Large intestine (tissue), 3 donors: ENCODE data around the gene CAPN2. TPM values are rescaled to one million over a fixed set of nuclear protein-coding genes. Genes with fewer than 3 reads are reported as not detected.
A peak's percentile ranks its signal among the peaks of the same experiment; 100 is the strongest.
"Not testable (repeated sequence)": the region's sequence is repeated elsewhere in the genome, so short reads cannot be mapped to it uniquely, and the experiment has no call there.

ENCODE experiments used
- DNase-seq, 2 donors: peaks; one replicate each; pipeline versions ENCODE4 v3.0.0 to v3.0.0-alpha.2; 2013
- H3K27ac ChIP-seq: one replicate; pipeline ENCODE4 v1.5.1; 2013; ENCODE audit warnings: low read length
- H3K27me3 ChIP-seq: 2 replicates; pipeline ENCODE4 v1.6.1; 2013; ENCODE audit warnings: low read length; ENCODE audit not compliant: control insufficient read depth, insufficient read depth
- H3K36me3 ChIP-seq: 2 replicates; pipeline ENCODE4 v1.6.1; 2013; ENCODE audit warnings: low read length; ENCODE audit not compliant: control insufficient read depth, insufficient read depth
- H3K4me1 ChIP-seq: one replicate; pipeline ENCODE4 v1.6.1; 2013; ENCODE audit warnings: low read length; ENCODE audit not compliant: control insufficient read depth, insufficient read depth
- H3K4me3 ChIP-seq: one replicate; pipeline ENCODE4 v1.5.1; 2013; ENCODE audit warnings: low read length
- H3K9me3 ChIP-seq: one replicate; pipeline ENCODE4 v1.6.1; 2013; ENCODE audit warnings: mild to moderate bottlenecking, low read depth, low read length, moderate library complexity; ENCODE audit not compliant: control insufficient read depth
- WGBS: methylation state at CpG from one replicate; pipeline ENCODE4 v1.1.5; 2013; ENCODE audit warnings: low lambda C conversion rate; ENCODE audit not compliant: insufficient coverage; 5-methylcytosine and 5-hydroxymethylcytosine counted together
- polyA plus RNA-seq: library from polyadenylated mRNA; unstranded; fragments of 120-200 nt; gene quantifications from one replicate; pipeline ENCODE4 v1.2.1, GENCODE V29; 2013

The CAPN2 gene
- polyA plus RNA-seq, 1 donor = 71.3 TPM

GRCh38 chr1:223792046-223792445, 79.7 kb downstream of the CAPN2 start:
- H3K4me1 ChIP-seq = no peaks in the 10 kb centered on the region
- DNase-seq = no peak
- WGBS = no CpG with 5 or more reads among the region's 2 CpGs
- H3K27ac ChIP-seq = no peak overlapping the region
- H3K27me3 ChIP-seq = no peaks in the 10 kb centered on the region
- H3K9me3 ChIP-seq = no peaks in the 10 kb centered on the region
- H3K4me3 ChIP-seq = no peak overlapping the region
- H3K36me3 ChIP-seq = peaks cover 40% of the 10 kb centered on the region

- Histone ChIP-seq H3K27me3 (no peaks in the 10 kb centered on the region), H3K36me3 (peaks cover 42% of the 10 kb centered on the region), H3K4me1 (no peaks in the 10 kb centered on the region), H3K9me3 (no peaks in the 10 kb centered on the region), H3K4me3 (no peak overlapping the region), H3K27ac (peak overlapping the region; percentile 66)
- DNase-seq = peak; percentile 66 to 82
- WGBS = no CpG with 5 or more reads among the region's 4 CpGs
These were observed 81.4 kb downstream of the CAPN2 start for GRCh38 chr1:223793716-223794115.

GRCh38 chr1:223794136-223794880, 82.0 kb downstream of the CAPN2 start:
- H3K4me3 ChIP-seq = no peak overlapping the region
- WGBS = 50% methylated on average over 8 of the region's 9 CpGs
- no peaks in the 10 kb centered on the region for H3K27me3 ChIP-seq

GRCh38 chr1:223796210-223796609, 83.9 kb downstream of the CAPN2 start:
- H3K36me3 ChIP-seq = peaks cover 63% of the 10 kb centered on the region
- 80% methylated on average over 1 of the region's 7 CpGs for WGBS
- no peaks in the 10 kb centered on the region for H3K9me3 ChIP-seq
- no peaks in the 10 kb centered on the region for H3K27me3 ChIP-seq
- DNase-seq = peak in 1 of 2 donors; percentile 46
- no peak overlapping the region for H3K27ac ChIP-seq
- H3K4me1 ChIP-seq = no peaks in the 10 kb centered on the region
- H3K4me3 ChIP-seq = no peak overlapping the region

More at GRCh38 chr1:223794136-223794880, 82.0 kb downstream of the CAPN2 start:
- no peaks in the 10 kb centered on the region for H3K4me1 ChIP-seq
- no peaks in the 10 kb centered on the region for H3K9me3 ChIP-seq
- H3K27ac ChIP-seq = peak overlapping the region; percentile 66
- peaks cover 47% of the 10 kb centered on the region for H3K36me3 ChIP-seq
- peak in 1 of 2 donors; percentile 74 for DNase-seq

GRCh38 chr1:223802032-223802431, 89.7 kb downstream of the CAPN2 start:
- H3K4me1 ChIP-seq = no peaks in the 10 kb centered on the region
- H3K9me3 ChIP-seq = no peaks in the 10 kb centered on the region
- no peak overlapping the region for H3K27ac ChIP-seq
- peaks cover 83% of the 10 kb centered on the region for H3K36me3 ChIP-seq
- no peak for DNase-seq
- H3K4me3 ChIP-seq = no peak overlapping the region
- no peaks in the 10 kb centered on the region for H3K27me3 ChIP-seq
- WGBS = no CpG with 5 or more reads among the region's 7 CpGs

- Histone ChIP-seq H3K4me1 (no peaks in the 10 kb centered on the region), H3K27me3 (no peaks in the 10 kb centered on the region), H3K36me3 (peaks cover 79% of the 10 kb centered on the region), H3K9me3 (no peaks in the 10 kb centered on the region), H3K27ac (no peak overlapping the region), H3K4me3 (no peak overlapping the region)
- 89% methylated on average over 3 of the region's 4 CpGs for WGBS
- DNase-seq = no peak
These were observed 90.3 kb downstream of the CAPN2 start for GRCh38 chr1:223802602-223803001.

- no peak for DNase-seq
- Histone ChIP-seq H3K27me3 (no peaks in the 10 kb centered on the region), H3K4me3 (no peak overlapping the region), H3K36me3 (peaks cover 73% of the 10 kb centered on the region), H3K9me3 (no peaks in the 10 kb centered on the region), H3K4me1 (no peaks in the 10 kb centered on the region), H3K27ac (no peak overlapping the region)
- 100% methylated on average over 1 of the region's 7 CpGs for WGBS
These were observed 90.9 kb downstream of the CAPN2 start for GRCh38 chr1:223803211-223803610.

GRCh38 chr1:223809905-223810304, 97.6 kb downstream of the CAPN2 start:
- no CpG with 5 or more reads among the region's 4 CpGs for WGBS
- H3K27me3 ChIP-seq, H3K9me3 ChIP-seq, H3K4me1 ChIP-seq, H3K4me3 ChIP-seq, DNase-seq, H3K27ac ChIP-seq: not testable (repeated sequence)
- H3K36me3 ChIP-seq = peaks cover 46% of the 10 kb centered on the region

GRCh38 chr1:223810586-223810985, 98.2 kb downstream of the CAPN2 start:
- H3K4me1 ChIP-seq = no peaks in the 10 kb centered on the region
- H3K27me3 ChIP-seq = no peaks in the 10 kb centered on the region
- H3K36me3 ChIP-seq = peaks cover 44% of the 10 kb centered on the region
- no peaks in the 10 kb centered on the region for H3K9me3 ChIP-seq
- H3K27ac ChIP-seq = no peak overlapping the region
- no peak overlapping the region for H3K4me3 ChIP-seq
- WGBS = 80% methylated on average over 1 of the region's 2 CpGs
- DNase-seq = no peak

GRCh38 chr1:223811634-223812101, 99.3 kb downstream of the CAPN2 start:
- DNase-seq = no peak
- WGBS = 58% methylated on average over 2 of the region's 3 CpGs
- H3K9me3 ChIP-seq = no peaks in the 10 kb centered on the region
- H3K4me3 ChIP-seq = no peak overlapping the region
- peaks cover 33% of the 10 kb centered on the region for H3K36me3 ChIP-seq
- H3K27me3 ChIP-seq = no peaks in the 10 kb centered on the region
- no peak overlapping the region for H3K27ac ChIP-seq
- no peaks in the 10 kb centered on the region for H3K4me1 ChIP-seq

- no peaks in the 10 kb centered on the region for H3K4me1 ChIP-seq
- H3K36me3 ChIP-seq = peaks cover 36% of the 10 kb centered on the region
- no peak for DNase-seq
- no peaks in the 10 kb centered on the region for H3K27me3 ChIP-seq
- no peak overlapping the region for H3K27ac ChIP-seq
- H3K4me3 ChIP-seq = no peak overlapping the region
- no peaks in the 10 kb centered on the region for H3K9me3 ChIP-seq
These were observed 101.3 kb downstream of the CAPN2 start for GRCh38 chr1:223813645-223814044.
